Measurements from ENCODE around the gene EPB41L2. TPM values are rescaled to one million over a fixed set of nuclear protein-coding genes. Genes with fewer than 3 reads are reported as not detected.

The EPB41L2 gene
- total RNA-seq, 1 donor from 2014 or later: 314 TPM

GRCh38 chr6:130849594-130849993, 213.5 kb downstream of the EPB41L2 start:
- Mint-ChIP-seq H3K4me1 (ENCODE audit: unreplicated experiment) (peaks cover 20% of the 10 kb centered on the region), H3K36me3 (ENCODE audit: low read depth, unreplicated experiment) (peaks cover 11% of the 10 kb centered on the region), H3K9me3 (ENCODE audit: unreplicated experiment) (no peaks in the 10 kb centered on the region), H3K4me3 (ENCODE audit: unreplicated experiment) (no peak overlapping the region), H3K27me3 (ENCODE audit: unreplicated experiment) (peaks cover 1% of the 10 kb centered on the region), H3K27ac (ENCODE audit: unreplicated experiment) (no peak overlapping the region)
- TF ChIP-seq CTCF (IDR thresholded peaks at IDR 0.05; ENCODE audit: unreplicated experiment): no peak
- DNase-seq (ENCODE audit: low spot score): no peak

- Mint-ChIP-seq H3K27ac (ENCODE audit: unreplicated experiment) (no peak overlapping the region), H3K36me3 (ENCODE audit: low read depth, unreplicated experiment) (peaks cover 13% of the 10 kb centered on the region), H3K4me3 (ENCODE audit: unreplicated experiment) (no peak overlapping the region), H3K9me3 (ENCODE audit: unreplicated experiment) (no peaks in the 10 kb centered on the region), H3K27me3 (ENCODE audit: unreplicated experiment) (peaks cover 1% of the 10 kb centered on the region), H3K4me1 (ENCODE audit: unreplicated experiment) (peaks cover 20% of the 10 kb centered on the region)
- DNase-seq (ENCODE audit: low spot score): no peak
- no peak for TF ChIP-seq CTCF (IDR thresholded peaks at IDR 0.05; ENCODE audit: unreplicated experiment)
Observed at GRCh38 chr6:130848945-130849344, 214.1 kb downstream of the EPB41L2 start.

GRCh38 chr6:130847001-130847910, 215.8 kb downstream of the EPB41L2 start:
- H3K36me3 Mint-ChIP-seq (ENCODE audit: low read depth, unreplicated experiment): peaks cover 8% of the 10 kb centered on the region
- H3K27me3 Mint-ChIP-seq (ENCODE audit: unreplicated experiment): peaks cover 1% of the 10 kb centered on the region
- TF ChIP-seq CTCF (IDR thresholded peaks at IDR 0.05; ENCODE audit: unreplicated experiment): no peak
- no peaks in the 10 kb centered on the region for H3K9me3 Mint-ChIP-seq (ENCODE audit: unreplicated experiment)
- peaks cover 14% of the 10 kb centered on the region for H3K4me1 Mint-ChIP-seq (ENCODE audit: unreplicated experiment)
- H3K27ac Mint-ChIP-seq (ENCODE audit: unreplicated experiment): no peak overlapping the region
- no peak overlapping the region for H3K4me3 Mint-ChIP-seq (ENCODE audit: unreplicated experiment)
- DNase-seq (ENCODE audit: low spot score): no peak

GRCh38 chr6:130846501-130846900, 216.5 kb downstream of the EPB41L2 start:
- Mint-ChIP-seq H3K36me3 (ENCODE audit: low read depth, unreplicated experiment) (peaks cover 8% of the 10 kb centered on the region), H3K27ac (ENCODE audit: unreplicated experiment) (no peak overlapping the region), H3K9me3 (ENCODE audit: unreplicated experiment) (no peaks in the 10 kb centered on the region), H3K27me3 (ENCODE audit: unreplicated experiment) (peaks cover 1% of the 10 kb centered on the region), H3K4me3 (ENCODE audit: unreplicated experiment) (no peak overlapping the region), H3K4me1 (ENCODE audit: unreplicated experiment) (peaks cover 8% of the 10 kb centered on the region)
- no peak for DNase-seq (ENCODE audit: low spot score)
- no peak for TF ChIP-seq CTCF (IDR thresholded peaks at IDR 0.05; ENCODE audit: unreplicated experiment)

Data from endothelial cell (in vitro differentiated cells).